Dermis microvascular lymphatic vessel endothelial cell (primary cell): ENCODE results near the gene OLFML2B. TPM values are rescaled to one million over a fixed set of nuclear protein-coding genes. Genes with fewer than 3 reads are reported as not detected.

Experiments used
- DNase-seq, 2 donors: peaks; one replicate each; pipeline versions ENCODE4 v3.0.0 to v3.0.0-alpha.2; 2010; ENCODE audit warnings: low read depth in 2 of 2
- total RNA-seq: library from RNA; depleted of rRNA; stranded (reverse); fragments of >200 nt; gene quantifications from 2 replicates; pipeline ENCODE4 v1.2.1, GENCODE V29; 2014

OLFML2B gene
- total RNA-seq, 1 donor from 2014 or later: 0.13 TPM

GRCh38 chr1:161946071-161946987 is 77.3 kb downstream of the OLFML2B start:
- DNase-seq: no peak

GRCh38 chr1:161945306-161946060 is 78.2 kb downstream of the OLFML2B start:
- no peak for DNase-seq

- no peak for DNase-seq
Observed at GRCh38 chr1:161944381-161944780, 79.3 kb downstream of the OLFML2B start.

GRCh38 chr1:161943737-161944136 is 79.9 kb downstream of the OLFML2B start:
- DNase-seq: no peak

GRCh38 chr1:161941726-161942436 is 81.8 kb downstream of the OLFML2B start:
- DNase-seq: no peak

GRCh38 chr1:161940866-161941591 is 82.6 kb downstream of the OLFML2B start:
- no peak for DNase-seq

GRCh38 chr1:161936786-161937185 is 86.9 kb downstream of the OLFML2B start:
- DNase-seq: no peak

GRCh38 chr1:161935264-161935663 is 88.4 kb downstream of the OLFML2B start:
- DNase-seq: no peak

- DNase-seq: no peak
Observed at GRCh38 chr1:161933592-161934588, 89.8 kb downstream of the OLFML2B start.

Other genes with a start within 250 kb of the OLFML2B start
- gene NOS1AP, start 45.8 kb upstream of the OLFML2B start, total RNA-seq: 0.13 TPM in 2 replicates